Adrenal gland (tissue), 12 donors: ENCODE measurements around the gene SMTNL1. TPM values are rescaled to one million over a fixed set of nuclear protein-coding genes. Genes with fewer than 3 reads are reported as not detected.

ENCODE experiments used
- DNase-seq, 7 donors: peaks; one replicate each; pipeline ENCODE4 v3.0.0-alpha.2; 2019 to 2020
- H3K27ac ChIP-seq, 5 donors: fragments of 200-600 bp; sonication (generic) in 4 of 5; 1 replicate in 3 of 5; 2 replicates in 2 of 5; pipeline versions ENCODE4 v1.5.1 to v1.8.0; 2016 to 2020; ENCODE audit warnings: mild to moderate bottlenecking in 1 of 5
- H3K27me3 ChIP-seq: fragments of 200-600 bp; 2 replicates; pipeline ENCODE4 v1.8.0; 2021
- H3K36me3 ChIP-seq, 2 donors: fragments of 200-600 bp; replicated peaks in 1 of 2; 1 replicate in 1 of 2; 2 replicates in 1 of 2; pipeline versions ENCODE4 v1.5.1 to v1.8.0; 2018 to 2022
- H3K4me1 ChIP-seq, 2 donors: fragments of 200-600 bp; replicated peaks in 1 of 2; 1 replicate in 1 of 2; 2 replicates in 1 of 2; pipeline versions ENCODE4 v1.5.1 to v1.8.0; 2018 to 2021
- H3K4me3 ChIP-seq, 4 donors: fragments of 200-600 bp; sonication (generic) in 3 of 4; one replicate each; pipeline ENCODE4 v1.5.1; 2016 to 2018
- H3K9me3 ChIP-seq, 3 donors: fragments of 200-600 bp; sonication (generic) in 1 of 3; replicated peaks in 1 of 3; 1 replicate in 2 of 3; 2 replicates in 1 of 3; pipeline versions ENCODE4 v1.5.1 to v1.8.0; 2016 to 2021
- CTCF ChIP-seq, 6 experiments: fragments of 450-650 bp in 4 of 6; fragments of 200-600 bp in 2 of 6; sonication (generic) in 1 of 6; IDR thresholded peaks; 1 replicate in 5 of 6; 2 replicates in 1 of 6; pipeline versions ENCODE4 v1.5.1 to v1.8.0; 2016 to 2021; ENCODE audit warnings: antibody characterized with exemption in 6 of 6, mild to moderate bottlenecking in 2 of 6, moderate library complexity in 1 of 6
- POLR2A ChIP-seq, 2 donors: fragments of 450-650 bp; IDR thresholded peaks; one replicate each; pipeline ENCODE4 v1.6.1; 2017; ENCODE audit warnings: antibody characterized with exemption in 2 of 2, mild to moderate bottlenecking in 2 of 2, moderate library complexity in 1 of 2
- WGBS, 4 donors: extraction: QIAGEN DNeasy Blood & Tissue Kit in 2 of 4; methylation state at CpG; one replicate each; pipeline versions ENCODE4 v1.1.5 to v1.1.7; 2013 to 2017; 5-methylcytosine and 5-hydroxymethylcytosine counted together
- intact Hi-C, 2 donors: fragments of 100-400 bp; cut with DNase I; formaldehyde crosslinking; loops; one replicate each; pipeline versions ENCODE4 v1.14.1 to v1.15.0; 2022 to 2023
- polyA plus RNA-seq, 3 donors: library from polyadenylated mRNA; stranded (reverse); fragments of 200-250 nt in 2 of 3; fragments of 350-450 nt in 1 of 3; fragmentation: Illumina TruSeq in 1 of 3; extraction: RNeasy Lipid Tissue Mini Kit (QIAGEN cat#74804) in 1 of 3; gene quantifications; one replicate each; pipeline ENCODE4 v1.2.3, GENCODE V29; 2013 to 2014
- total RNA-seq, 9 donors: library from RNA; depleted of rRNA in 4 of 9; stranded (reverse); fragments of >200 nt in 4 of 9; fragments of 120-200 nt in 1 of 9; fragmentation: NEBNext Ultra II Directional in 1 of 9; extraction: Animal tissue kit (Norgen Biotek cat#: 25700) in 1 of 9; gene quantifications; one replicate each; pipeline versions ENCODE4 v1.1.0 to v1.2.4, GENCODE V29; 2013 to 2023
- donor health status: healthy with polysubstance abuse.
- donor health status: Bipolar disorder and iron deficiency.
- donor health status: DM: yes; HTN: yes; CAD: no.
- donor health status: DM: no; HTN: no; CAD: no.
- donor health status: DM: no; HTN: no; CAD: no.
- donor health status: DM: yes; HTN: yes; CAD: no.

The SMTNL1 gene
- total and polyA plus RNA-seq, 12 donors, result 0.30 TPM; not detected in 11

- Histone ChIP-seq H3K27me3 (peaks cover 6% of the 10 kb centered on the region), H3K4me1 (no peaks in the 10 kb centered on the region), H3K4me3 (no peak overlapping the region), H3K27ac (no peak overlapping the region), H3K36me3 (no peaks in the 10 kb centered on the region), H3K9me3 (no peaks in the 10 kb centered on the region)
- WGBS, 4 donors, result 78 to 90% (median 87%) methylated on average over 9 of the region's 9 CpGs
- TF ChIP-seq POLR2A (IDR thresholded peaks at IDR 0.05) (no peak), CTCF (IDR thresholded peaks at IDR 0.05) (no peak)
- DNase-seq, result no peak
- intact Hi-C loops, result no loop called here
These were observed 46.9 kb downstream of the SMTNL1 start for GRCh38 chr11:57584341-57584740.

GRCh38 chr11:57585301-57585700, 47.9 kb downstream of the SMTNL1 start:
- H3K4me3 ChIP-seq, result no peak overlapping the region
- no peaks in the 10 kb centered on the region for H3K36me3 ChIP-seq
- H3K27me3 ChIP-seq, result peaks cover 6% of the 10 kb centered on the region
- TF ChIP-seq POLR2A (IDR thresholded peaks at IDR 0.05), result no peak
- TF ChIP-seq CTCF (IDR thresholded peaks at IDR 0.05), result no peak
- DNase-seq, result no peak
- intact Hi-C loops, result no loop called here
- no peak overlapping the region for H3K27ac ChIP-seq
- no peaks in the 10 kb centered on the region for H3K9me3 ChIP-seq
- H3K4me1 ChIP-seq, result no peaks in the 10 kb centered on the region

GRCh38 chr11:57586711-57587245, 49.4 kb downstream of the SMTNL1 start:
- WGBS, 4 donors, result 36 to 100% (median 45%) methylated on average over 1 to 2 of the region's 2 CpGs
- Histone ChIP-seq H3K27me3 (peaks cover 6% of the 10 kb centered on the region), H3K4me1 (no peaks in the 10 kb centered on the region), H3K27ac (no peak overlapping the region), H3K9me3 (no peaks in the 10 kb centered on the region), H3K36me3 (no peaks in the 10 kb centered on the region), H3K4me3 (no peak overlapping the region)
- intact Hi-C loops, result no loop called here
- no peak for TF ChIP-seq CTCF (IDR thresholded peaks at IDR 0.05)
- TF ChIP-seq POLR2A (IDR thresholded peaks at IDR 0.05), result no peak
- no peak for DNase-seq

- Histone ChIP-seq H3K27ac (no peak overlapping the region), H3K4me1 (no peaks in the 10 kb centered on the region), H3K27me3 (no peaks in the 10 kb centered on the region), H3K36me3 (no peaks in the 10 kb centered on the region), H3K4me3 (no peak overlapping the region), H3K9me3 (no peaks in the 10 kb centered on the region)
- WGBS, 4 donors, result 84 to 89% (median 86%) methylated on average over 3 of the region's 3 CpGs
- DNase-seq, result no peak
- TF ChIP-seq POLR2A (IDR thresholded peaks at IDR 0.05) (no peak), CTCF (IDR thresholded peaks at IDR 0.05) (no peak)
- intact Hi-C loops, result no loop called here
These were observed 50.8 kb downstream of the SMTNL1 start for GRCh38 chr11:57588046-57588710.
